Sciatic nerve (tissue), 2 donors: ENCODE data around the gene CCT8. TPM values are rescaled to one million over a fixed set of nuclear protein-coding genes. Genes with fewer than 3 reads are reported as not detected.

Source experiments
- ATAC-seq: fragments of 200-7000 bp; cut with Tn5 transposase; one replicate; pipeline ENCODE4 v1.9.1; 2020; ENCODE audit warnings: mild to moderate bottlenecking, moderate library complexity
- DNase-seq: peaks from one replicate; pipeline ENCODE4 v3.0.0-alpha.2; 2020; ENCODE audit warnings: low spot score
- intact Hi-C: fragments of 100-400 bp; cut with DNase I; formaldehyde crosslinking; loops from one replicate; pipeline ENCODE4 v1.14.2; 2022
- total RNA-seq: library from RNA; stranded (reverse); fragmentation: NEBNext Ultra II Directional; extraction: Animal tissue kit (Norgen Biotek cat#: 25700); gene quantifications from one replicate; pipeline ENCODE4 v1.2.1, GENCODE V29; 2021
- donor health status: DM: no; HTN: no; CAD: no.
- donor health status: DM: no; HTN: no; CAD: no.

The CCT8 gene, protein sequence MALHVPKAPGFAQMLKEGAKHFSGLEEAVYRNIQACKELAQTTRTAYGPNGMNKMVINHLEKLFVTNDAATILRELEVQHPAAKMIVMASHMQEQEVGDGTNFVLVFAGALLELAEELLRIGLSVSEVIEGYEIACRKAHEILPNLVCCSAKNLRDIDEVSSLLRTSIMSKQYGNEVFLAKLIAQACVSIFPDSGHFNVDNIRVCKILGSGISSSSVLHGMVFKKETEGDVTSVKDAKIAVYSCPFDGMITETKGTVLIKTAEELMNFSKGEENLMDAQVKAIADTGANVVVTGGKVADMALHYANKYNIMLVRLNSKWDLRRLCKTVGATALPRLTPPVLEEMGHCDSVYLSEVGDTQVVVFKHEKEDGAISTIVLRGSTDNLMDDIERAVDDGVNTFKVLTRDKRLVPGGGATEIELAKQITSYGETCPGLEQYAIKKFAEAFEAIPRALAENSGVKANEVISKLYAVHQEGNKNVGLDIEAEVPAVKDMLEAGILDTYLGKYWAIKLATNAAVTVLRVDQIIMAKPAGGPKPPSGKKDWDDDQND
- total RNA-seq, result 73.8 TPM

DNA sequence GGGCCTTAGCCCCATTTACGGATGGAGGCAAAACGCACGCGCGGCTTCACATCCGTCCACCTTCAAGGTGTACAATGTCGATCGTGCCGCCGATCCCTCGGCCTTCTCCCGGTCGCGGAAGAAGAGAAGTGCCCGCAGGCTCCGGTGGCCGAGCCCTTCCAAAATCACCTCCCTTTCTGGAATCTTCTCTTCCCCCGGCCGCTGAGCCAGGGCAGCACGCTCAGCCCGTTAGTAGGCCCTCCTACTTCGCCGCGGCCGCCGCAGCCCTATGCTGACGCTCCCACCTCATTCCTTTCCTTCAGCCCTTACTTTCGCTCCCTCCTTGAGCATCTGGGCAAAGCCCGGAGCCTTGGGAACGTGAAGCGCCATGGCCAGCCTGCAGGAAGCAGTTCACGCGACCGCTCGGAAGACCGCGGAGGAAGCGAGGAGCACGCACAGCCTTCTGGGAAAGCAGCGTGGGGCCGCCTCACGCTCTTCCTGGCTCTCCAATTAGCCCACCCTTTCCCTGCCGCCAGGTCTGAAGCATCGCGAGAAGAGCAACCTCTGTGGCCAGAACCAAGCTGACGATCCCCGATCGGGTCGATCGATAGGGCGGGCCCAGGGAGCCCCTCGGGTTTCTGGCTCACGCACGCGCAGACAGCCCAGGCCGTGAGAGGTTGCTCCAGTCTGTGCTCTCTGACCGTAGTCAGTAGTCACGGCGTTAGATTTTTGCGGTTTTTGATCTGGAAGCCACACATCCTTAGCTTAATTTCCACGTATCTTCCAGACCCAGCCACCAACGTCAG, at the start of gene CCT8:
Gene CCT8 (minus strand): TSS at position 427 of the 785 bp plus-strand sequence. CDS start 58 bp downstream, at position 369.
- peak; percentile 99 for DNase-seq
- intact Hi-C loops, result loop anchor here (10.0 kb wide), 1 partner anchor 49 kb away; the partner anchor contains the start of gene USP16
- peak; percentile 99 for ATAC-seq

DNA sequence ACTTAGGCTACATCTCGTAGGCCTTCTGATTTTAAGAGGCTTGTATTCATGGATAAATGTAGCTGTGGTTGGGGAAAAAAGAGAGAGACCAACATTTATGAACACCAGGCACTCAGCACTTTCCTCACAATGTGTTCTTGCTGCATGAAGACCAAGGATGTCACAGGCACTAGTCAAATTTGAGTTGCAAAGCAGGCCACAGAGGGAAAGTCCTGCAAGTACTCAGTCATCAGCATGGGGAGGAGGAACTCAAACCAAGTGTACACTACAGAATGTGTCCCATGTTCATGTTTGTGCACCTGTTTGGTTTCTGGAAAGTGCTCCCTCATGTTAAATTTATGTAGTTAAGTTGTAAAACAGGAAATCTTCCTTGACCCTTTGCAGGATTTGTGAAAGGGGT, 48.3 kb upstream of the CCT8 start:
- intact Hi-C loops, result no loop called here
- ATAC-seq (no peak), DNase-seq (no peak)

DNA sequence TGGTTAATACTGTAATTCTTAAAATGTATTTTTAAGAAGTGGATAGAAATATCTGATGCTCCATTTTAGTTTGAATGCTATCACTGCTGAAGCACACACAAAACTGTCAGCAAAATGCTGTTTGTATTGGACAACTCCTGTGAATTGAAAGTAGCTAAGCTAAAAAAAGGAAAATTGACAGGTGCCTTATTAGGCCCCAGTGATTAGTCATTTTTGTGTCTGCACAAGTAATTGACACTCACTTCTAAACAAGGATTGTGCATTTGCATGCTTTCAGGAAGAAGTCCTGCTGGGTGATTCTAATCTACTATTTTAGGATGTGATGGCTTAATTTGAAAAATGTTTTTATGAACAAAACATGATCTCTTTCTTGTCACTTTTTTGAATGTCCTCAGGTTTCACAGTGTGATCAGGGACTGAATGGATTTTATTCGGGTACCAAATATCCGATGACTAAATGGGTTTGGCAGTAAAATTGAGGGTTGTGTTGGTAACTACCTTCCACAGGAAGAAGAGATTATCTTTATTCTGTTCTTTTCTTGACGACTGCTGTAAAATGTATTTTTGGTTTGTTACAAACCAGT, 44.0 kb upstream of the CCT8 start:
- DNase-seq, result no peak
- no peak for ATAC-seq
- intact Hi-C loops, result no loop called here

DNA sequence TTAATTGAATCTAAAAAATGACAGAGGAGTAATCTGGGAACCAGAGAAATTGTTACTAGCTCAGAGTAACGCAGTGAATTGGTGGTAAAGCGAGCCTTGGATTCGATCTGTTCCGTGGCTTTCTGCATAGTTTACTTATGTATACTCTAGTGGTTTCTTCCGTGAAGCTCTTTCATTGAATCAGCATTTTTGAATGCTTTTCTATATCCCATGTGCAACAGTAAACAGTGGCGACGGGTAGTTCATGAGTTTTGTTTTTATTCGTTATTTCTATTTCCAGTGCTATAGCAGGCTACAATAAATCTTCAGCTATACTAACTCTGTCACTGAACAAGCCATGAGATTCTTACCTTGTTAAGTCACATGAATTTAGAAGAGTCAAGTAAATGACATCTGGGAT, 42.5 kb upstream of the CCT8 start:
- DNase-seq, result no peak
- intact Hi-C loops, result no loop called here
- ATAC-seq, result no peak

DNA sequence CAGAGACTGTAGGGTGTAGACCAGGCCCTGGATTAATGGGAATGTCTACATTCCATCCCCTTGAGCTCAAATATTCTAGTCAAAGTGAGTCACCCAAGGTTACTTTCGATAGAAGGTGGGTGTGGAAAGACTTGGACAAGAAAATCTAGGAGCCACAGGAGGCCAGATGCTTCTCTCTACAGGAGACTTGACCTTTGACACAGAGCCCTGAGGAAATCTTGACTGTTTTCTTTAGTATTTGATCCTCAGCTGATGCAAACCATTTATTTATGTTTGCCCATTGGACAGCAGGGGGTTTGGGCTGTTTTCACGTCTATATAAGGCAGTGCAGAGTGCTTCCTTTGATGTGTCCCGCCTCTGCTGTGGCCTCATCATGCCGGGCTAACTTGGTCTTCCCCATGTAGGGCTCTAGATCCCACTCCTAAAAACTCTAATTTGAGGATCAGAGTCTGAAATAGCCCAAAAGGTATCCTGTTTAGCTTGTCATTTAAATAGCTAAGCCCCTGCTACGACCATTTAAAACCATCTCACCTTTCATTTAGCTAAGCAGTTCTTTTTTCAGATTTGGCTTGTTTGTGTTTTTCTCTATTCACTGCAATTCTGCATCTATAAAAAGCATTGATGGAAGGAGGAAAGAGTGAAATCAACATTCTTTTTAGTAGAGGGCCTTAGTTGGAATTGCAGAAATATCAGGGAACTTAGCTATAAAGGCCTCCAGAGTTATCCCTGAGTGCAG, 41.5 kb upstream of the CCT8 start:
- DNase-seq (no peak), ATAC-seq (no peak)
- intact Hi-C loops, result no loop called here

DNA sequence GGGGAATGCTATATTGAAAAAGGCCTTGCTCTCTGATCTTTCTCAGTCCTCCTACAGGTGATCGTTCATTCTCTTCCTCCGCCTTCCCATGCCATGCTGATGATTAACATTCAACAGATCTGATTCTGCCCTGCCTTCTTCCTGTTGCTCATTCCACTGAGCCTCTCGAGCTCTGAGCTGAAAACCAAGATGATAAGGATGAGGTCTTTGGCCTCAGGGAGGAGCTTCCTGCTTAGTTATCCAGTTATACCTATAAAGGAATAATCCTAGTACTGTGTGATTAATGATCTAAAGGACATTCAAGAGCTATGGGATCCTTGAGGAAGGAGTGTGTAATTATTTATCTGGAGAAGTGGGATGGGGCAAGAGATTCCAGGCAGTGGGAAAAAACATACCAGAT, 31.8 kb upstream of the CCT8 start:
- intact Hi-C loops, result no loop called here
- ATAC-seq (no peak), DNase-seq (no peak)

DNA sequence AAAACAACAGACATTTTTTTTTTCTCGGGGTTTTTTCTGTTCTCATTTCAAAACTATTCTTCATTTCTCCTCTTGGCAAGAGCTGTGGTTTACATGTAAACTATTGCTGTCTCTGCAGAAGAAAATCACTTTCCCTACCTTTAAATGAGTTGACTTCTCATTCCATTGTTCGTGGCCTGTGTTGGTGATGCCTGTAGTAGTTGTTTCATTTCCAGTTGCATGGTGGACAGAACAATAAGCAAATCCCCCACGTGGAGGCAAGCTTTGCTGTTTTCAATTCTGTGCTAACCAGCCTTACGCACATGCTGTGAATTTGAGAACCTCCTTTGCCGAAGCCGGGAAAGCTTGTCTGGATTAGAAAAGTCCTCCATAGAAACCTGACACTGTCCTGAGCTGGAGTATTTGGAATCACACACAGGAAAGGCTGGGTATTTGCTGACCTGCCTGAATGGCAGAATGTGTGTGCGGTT, 30.8 kb upstream of the CCT8 start:
- intact Hi-C loops, result no loop called here
- DNase-seq, result no peak
- ATAC-seq, result no peak

DNA sequence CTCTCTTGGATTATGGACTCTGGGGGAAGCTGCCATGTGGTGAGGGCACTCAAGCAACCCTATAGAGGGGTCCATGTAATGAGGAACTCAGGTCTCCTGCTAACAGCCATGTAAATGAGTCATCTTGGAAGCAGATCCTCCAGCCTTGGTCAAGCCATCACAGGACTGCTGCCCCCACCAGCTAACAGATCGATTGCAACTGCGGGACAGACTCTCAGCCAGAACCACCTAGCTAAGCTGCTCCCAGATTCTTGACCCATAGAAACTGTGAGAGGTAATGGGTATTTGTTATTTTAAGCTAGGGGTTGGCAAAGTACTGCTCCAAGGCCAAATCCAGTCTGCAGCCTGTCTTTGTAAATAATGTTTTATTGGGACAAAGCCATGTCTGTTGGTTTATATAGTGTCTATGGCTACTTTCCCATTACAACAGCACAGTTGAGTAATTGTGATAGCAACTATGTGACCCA, 29.4 kb upstream of the CCT8 start:
- ATAC-seq (no peak), DNase-seq (no peak)
- intact Hi-C loops, result no loop called here

DNA sequence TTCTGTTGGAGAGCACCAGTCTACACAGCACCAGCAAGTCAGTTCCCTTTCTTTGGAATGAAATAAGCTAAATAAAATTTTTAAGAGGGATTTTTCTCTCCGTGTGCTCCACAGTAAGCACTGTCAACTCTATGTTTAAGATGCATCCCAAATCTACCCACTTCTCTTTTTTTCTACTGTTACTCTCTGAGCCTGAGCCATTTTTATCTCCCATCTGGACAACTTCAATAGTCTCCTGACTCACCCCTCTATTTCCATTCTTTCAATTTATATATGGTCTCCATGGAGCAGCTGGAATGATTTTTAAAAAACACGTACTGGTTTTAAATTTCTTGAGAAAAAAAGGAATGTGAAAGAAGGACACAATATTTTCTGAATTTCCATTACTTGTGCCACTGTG, 24.7 kb upstream of the CCT8 start:
- no peak for ATAC-seq
- no peak for DNase-seq
- intact Hi-C loops, result no loop called here

DNA sequence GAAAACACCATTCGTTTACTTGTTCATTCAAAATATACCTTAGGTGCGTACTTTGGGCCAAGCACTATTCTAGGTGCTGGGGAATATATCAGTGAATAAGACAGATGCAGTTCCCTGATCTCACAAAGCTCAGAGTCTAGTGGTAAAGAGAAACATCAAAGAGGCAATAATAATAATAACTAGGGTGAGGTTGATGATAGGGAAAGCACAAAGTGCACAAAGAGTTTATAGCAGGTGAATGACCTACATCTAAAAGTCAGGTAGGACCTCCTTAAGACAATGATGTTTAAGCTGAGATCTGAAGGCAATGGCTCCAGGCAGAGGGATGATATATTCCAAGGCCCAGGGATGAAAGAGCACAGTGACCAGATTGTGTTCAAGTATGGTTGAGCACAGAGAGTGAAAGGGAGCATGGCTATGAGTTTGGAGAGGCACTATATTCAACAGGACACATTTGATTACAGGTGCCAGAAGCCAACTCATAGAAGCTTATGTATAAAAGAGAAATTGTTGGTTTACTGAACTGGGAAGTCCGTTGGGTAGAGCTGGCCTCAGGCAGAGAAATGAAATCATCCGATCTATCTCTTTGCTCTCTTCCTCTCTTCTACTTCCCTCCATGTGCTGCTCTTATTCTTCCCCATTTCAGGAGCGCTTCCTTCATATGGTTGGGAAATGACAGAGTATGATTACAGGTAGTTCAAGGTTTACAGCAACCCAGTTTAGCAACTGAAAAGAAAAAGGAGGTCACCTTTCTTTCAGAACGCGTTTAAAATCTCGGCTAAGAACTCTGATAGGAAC, 23.0 kb upstream of the CCT8 start:
- DNase-seq (no peak), ATAC-seq (no peak)
- intact Hi-C loops, result no loop called here

DNA sequence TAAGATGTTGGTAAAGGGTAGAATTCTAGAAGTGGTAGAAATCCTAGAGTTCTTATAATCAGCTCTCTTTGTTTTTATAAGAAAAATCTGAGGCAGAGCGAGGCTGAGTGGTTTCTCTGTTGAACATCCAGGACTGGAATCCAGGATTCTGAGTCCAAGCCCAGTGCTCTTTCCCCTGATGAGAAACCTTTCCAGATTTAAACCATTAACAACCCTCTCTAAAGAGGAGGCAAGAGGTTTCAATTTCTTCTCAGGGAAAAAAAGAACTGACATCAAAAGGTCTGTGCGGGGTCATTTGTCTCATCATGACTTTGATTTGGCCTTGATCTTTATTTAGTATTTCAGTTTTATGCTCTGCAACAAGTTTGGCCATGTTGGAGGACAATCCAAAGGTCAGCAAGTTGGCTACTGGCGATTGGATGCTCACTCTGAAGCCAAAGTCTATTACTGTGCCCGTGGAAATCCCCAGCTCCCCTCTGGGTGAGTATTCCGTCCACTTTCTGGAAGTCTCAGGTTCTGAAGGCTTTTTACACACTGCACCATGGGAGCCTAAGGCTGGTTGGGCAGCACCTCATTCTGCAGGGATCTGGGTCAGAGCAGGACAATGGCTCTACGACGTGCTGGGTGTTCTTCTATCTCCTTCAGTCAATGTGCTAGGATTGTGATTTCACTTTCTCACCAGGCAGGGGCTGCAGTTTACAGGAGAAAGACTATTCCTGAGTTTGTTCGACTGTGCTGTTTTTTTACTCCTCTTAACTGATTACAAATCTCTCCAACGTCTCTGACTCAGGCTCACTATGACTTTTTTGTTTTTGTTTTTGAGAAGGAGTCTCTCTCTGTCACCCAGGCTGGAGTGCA, 18.9 kb upstream of the CCT8 start:
- ATAC-seq, result peak; percentile 48
- DNase-seq, result no peak
- intact Hi-C loops, result no loop called here

DNA sequence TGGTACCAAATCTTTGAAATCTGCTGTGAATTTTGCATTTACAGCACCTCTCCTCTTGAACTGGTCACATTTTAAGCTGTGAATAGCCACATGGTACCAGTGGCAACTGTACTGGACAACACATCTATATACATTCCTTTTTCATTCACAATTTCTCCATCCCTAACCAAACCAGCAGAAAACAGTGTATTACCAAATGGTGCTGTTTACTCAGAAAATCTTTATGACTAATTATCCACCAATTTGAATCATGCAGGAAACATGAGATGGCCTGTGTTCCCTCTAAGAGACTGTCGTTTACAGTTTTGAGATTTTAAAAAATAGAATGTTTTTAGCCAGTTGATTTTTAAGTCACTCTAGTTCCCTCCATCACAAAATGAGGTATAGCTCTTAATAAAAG, 17.6 kb upstream of the CCT8 start:
- ATAC-seq (no peak), DNase-seq (no peak)
- intact Hi-C loops, result no loop called here

DNA sequence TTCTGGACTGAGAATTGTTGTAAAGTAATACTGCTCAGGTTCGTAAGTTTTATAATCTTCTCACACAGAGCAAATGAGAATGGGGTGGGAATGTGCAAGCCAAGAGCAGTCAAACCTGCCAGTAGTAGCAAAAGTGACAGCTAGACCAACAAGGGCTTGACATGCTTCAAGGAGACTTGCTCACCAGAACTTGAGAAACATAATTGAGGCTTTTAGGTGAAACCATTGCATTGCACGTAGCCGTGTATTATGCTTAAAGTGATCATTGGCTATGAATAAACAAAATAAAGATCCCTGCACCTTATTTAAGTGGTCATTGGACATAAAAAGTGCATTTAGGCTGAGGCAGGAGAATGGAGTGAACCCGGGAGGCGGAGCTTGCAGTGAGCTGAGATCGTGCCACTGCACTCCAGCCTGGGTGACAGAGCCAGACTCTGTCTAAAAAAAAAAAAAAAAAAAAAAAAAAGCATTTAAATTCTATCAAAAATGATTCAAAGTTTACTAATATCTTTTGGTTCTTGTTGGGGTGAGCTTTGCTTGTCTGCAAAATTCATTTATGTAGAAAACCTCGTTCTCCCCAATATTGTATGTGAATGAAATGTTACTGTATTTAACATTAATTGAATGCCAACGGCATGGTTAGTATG, 11.8 kb upstream of the CCT8 start:
- intact Hi-C loops, result no loop called here

DNA sequence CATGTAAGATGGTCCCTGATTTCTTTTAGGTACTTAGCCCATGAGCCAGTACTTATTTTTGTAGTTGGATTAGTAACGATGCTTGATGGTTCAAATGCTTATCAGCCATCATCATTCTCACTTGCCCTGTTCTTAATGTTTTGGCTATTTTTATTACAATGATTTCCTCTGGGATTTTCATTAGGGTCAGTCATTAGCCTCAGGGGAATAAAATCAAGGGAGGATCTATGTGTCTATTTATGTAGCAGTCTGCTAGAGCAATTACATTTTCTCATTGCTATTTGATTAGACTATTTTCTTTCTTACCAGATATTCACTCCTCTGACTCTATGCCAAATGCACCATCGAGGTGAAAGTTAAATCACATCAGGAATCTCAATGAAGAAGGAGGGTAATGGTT, 10.9 kb upstream of the CCT8 start:
- no peak for DNase-seq
- intact Hi-C loops, result no loop called here
- no peak for ATAC-seq

More for the DNA sequence above, 11.8 kb upstream of the CCT8 start:
- ATAC-seq (no peak), DNase-seq (no peak)

DNA sequence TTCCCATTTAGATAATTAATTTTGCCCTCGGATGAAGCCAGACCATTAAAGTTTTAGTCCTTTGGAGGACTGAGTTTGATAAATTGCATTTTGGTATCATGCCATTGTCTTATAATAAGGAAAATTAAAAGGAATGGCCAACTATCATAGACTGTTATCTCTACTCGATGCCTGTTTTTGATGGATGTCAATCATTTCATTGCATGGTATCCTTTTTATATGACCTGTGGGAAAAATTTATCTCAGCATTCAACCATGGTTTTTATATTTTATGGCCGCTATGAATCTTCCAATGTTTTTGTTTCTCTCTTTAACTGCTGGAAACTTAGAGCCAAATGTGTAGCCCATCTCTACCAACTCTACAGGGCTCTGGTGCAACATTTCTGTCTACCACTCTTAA, 9.9 kb upstream of the CCT8 start:
- intact Hi-C loops, result no loop called here
- DNase-seq, result no peak

DNA sequence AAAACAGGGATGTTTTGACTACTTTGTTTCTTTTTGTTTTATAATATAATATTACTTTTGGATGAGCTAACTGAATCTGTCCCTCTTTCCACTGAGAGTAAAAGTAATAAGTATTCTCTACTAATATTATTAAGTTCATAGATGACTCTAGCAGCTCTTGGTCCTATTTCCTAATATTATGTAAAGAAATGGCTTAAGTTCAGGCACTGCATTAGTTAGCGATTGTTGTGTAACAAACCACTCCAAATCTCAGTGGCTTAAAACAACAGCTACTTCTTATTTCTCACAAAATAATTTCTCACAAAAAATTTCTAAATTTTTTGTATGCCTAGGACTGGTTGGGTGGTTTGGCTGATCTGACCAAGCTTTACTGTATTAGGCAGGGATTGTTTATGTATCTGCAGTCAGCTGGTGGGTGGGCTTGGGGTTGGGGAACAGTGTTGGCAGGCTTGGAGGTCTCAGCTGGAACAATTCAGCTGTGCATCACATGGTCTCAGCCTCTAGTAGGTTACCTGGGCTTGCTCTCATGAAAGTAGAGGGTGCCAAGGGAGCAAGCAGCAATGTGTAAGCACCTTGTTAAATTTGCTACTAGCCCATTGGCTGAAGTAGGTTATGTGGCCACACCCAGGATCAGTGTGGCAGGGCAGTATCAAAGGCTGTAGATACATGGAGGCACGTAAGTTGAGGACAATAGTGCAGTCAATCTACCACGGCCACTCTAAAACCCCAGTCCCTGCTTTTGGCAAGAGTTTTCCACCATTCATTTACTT, 8.8 kb upstream of the CCT8 start:
- no peak for ATAC-seq
- intact Hi-C loops, result no loop called here
- no peak for DNase-seq

More for the DNA sequence above, 9.9 kb upstream of the CCT8 start:
- ATAC-seq, result no peak
